ENCODE results near the gene ANXA9.

GRCh38 chr1:151011154-151011850 is 29.2 kb downstream of the ANXA9 start:
- TF ChIP-seq CTCF (optimal IDR thresholded peaks at IDR 0.05 in 1 of 3, IDR thresholded peaks at IDR 0.05 in 1 of 3, conservative IDR thresholded peaks at IDR 0.05 in 1 of 3; ENCODE audit: extremely low read depth in 1 of 3, insufficient read depth in 2 of 3, low read length in 3 of 3), result no peak
- TF ChIP-seq EZH2 (IDR thresholded peaks at IDR 0.05; ENCODE audit: low read length), result no peak

Data from keratinocyte (primary cell).